GM21367 (cell line): ENCODE data around the gene IDH3G.
"Not testable (repeated sequence)": the region's sequence is repeated elsewhere in the genome, so short reads cannot be mapped to it uniquely, and the experiment has no call there.

ENCODE experiments used
- ATAC-seq: cut with Tn5 transposase; IDR thresholded peaks from one replicate; pipeline ENCODE4 v1.9.1; 2021; ENCODE audit not compliant: unreplicated experiment

The IDH3G gene

DNA sequence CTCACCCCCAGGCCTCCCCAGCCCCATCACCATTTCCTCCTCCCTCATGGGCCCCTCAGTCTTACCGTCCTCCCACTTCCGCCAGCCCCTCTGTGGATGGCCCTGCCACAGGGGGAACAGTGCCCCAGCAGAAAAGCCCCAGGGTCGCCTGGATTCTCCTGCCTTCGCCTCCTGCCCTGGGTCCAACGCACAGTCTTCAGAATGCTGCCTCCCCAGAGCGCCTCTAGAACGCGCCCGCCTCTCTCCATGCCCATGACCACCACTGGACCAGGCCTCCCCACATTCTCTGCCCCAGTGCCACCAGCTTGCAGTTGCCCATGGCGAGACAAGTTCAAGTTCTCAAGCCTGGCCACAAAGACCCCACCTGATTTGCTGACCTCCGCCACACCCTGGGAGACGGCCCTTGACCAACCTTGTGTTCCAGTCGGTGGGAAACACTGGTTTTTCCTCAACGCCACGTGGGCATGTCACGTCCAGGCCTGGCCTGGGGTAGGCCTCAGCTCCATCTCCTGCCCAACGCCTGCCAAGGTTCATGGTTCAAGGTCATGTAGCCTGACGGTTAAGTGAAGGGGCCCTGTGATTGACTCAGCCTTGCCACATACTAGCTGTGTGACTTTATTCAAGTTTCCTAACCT is 30.8 kb downstream of the IDH3G start:
- no peak for ATAC-seq

DNA sequence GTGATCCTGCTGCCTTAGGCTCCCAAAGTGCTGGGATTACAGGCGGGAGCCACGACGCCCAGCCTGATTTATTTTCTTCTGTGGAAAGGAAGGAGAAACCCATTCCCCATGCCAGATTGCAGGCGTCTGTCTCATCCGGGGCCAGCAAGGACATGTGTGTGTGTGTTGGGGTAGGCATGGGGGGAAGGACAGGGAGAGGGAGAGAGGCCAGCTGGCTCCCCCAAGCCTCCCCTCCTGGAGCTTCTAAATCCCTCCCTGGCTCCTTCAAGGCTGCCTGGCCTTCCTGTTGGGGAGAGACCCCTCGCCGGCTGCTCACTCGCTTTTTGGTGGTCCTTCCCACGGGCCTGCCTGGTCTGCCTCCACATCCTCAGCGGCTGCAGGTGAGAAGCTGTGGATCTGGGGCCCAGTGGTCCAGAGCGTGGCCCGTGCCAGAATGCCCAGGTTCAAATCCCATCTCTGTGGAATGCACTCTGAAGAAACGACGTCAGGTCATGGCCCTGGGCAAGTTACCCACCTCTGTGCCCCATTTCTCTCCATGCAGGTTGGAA is 31.5 kb downstream of the IDH3G start:
- ATAC-seq: no peak

DNA sequence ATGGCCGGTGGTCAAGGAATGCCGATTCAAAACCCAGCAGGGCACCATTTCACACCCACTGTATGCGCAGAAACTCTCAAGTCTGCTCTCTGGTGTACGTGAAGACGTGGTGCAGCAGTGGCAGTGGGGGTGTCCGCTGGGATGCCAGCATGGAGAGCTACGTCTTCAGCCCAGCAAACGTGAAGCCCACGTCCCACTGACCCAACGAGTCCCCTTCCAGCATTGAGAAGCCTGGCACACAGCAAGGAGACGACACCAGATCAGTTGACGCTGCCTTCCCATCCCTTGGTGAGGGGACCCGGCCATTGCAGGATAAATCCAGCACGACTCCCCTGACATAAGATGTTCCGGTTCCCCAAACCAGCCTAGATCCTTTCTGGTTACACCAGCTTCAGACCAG is 32.3 kb downstream of the IDH3G start:
- no peak for ATAC-seq

DNA sequence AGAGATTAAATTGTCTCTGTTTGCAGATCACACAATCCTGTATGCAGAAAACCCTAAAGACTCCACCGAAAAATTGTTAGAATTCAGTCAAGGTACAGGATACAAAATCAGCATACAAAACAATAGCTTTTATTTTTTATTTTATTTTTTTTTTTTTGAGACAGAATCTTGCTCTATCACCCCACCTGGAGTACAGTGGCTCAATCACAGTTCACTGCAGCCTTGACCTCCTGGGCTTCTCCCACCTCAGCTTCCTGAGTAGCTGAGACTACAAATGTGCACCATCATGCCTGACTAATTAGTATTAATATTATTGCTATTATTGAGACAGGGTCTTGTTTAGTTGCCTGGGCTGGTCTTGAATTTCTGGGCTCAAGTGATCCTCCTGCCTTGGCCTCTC is 39.0 kb downstream of the IDH3G start:
- no peak for ATAC-seq

DNA sequence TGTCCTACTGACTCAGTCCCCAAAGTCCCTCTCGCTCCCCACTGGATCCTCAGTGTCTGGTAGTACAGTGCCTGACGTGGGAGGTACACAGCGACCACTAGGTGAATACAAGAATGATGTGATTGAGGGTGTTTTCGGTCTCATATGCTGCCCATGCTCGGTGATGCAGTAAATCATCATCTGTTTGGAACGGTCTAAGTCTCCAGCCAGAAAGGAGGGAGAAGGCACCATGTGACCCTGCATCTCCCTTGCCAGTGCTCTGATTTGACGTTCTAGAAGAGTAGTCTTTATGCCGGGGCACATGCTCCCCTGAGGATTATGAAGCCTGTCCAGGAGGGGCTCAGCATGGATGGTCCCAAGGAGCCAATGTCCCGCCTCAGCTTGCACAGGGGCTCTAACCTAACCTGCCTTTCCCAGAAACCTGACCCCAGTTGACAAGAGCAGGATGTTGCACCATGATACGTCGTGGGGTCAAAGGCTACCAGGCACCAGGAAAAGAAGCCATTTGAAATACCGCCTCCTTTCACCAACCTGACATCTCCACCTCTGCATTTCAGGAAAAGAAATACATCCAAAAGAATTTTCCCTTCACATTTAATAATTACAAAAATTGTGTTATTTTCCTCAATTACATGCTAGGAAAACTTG is 43.9 kb downstream of the IDH3G start:
- no peak for ATAC-seq

DNA sequence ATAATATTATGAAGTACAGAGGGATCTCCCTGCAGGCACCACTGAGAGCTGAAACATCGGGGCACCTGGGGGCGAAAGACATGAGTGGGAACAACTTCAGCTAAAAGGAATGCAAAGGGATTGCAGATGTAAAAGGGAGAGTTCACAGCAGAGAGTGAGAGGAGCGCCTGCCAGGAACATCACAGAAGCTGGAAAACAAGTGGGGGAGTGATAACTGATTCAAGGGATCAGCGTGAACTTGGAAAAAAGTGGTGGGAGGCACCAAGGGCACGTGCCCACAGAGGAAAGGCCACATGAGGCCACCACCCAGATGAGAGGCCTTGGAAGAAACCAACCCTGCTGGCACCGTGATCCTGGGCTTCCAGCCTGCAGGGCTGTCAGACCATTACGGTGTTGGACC is 45.2 kb downstream of the IDH3G start:
- ATAC-seq: not testable (repeated sequence)

DNA sequence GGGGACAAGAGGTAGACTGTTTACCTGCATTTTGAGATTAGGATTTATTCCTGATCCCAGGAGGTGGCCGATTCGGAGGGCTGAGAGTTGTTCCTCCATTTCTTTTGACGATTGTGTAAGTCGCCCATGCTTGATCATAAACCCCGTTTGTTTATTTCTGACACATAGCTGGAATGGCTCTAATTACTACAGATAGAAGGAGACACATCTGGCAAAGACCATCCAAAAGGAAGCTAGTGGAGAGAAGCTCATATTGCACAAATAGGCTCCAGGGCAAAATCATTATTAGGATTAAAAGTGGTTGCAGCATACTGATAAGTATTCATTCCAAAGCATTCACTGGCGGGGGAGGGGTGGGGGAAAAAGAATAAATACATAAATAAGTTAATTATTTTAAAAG is 47.2 kb downstream of the IDH3G start:
- ATAC-seq: not testable (repeated sequence)

DNA sequence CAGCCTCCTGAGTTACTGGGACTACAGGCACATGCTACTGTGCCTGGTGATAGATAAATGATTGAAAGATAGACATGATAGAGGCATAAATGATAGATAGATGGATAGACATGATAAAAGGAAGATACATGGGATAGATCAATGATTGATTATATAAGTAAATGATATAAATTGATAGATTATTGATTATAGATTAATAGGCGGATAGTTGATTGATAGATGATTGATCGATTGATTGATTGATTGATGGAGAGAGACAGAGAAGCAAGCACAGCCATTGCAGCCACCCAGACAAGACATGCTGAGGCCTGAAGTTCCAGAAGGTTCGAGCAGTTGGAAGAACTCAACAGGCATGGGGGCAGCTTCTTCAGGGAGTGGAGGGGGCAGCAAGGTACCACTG is 47.8 kb downstream of the IDH3G start:
- no peak for ATAC-seq

DNA sequence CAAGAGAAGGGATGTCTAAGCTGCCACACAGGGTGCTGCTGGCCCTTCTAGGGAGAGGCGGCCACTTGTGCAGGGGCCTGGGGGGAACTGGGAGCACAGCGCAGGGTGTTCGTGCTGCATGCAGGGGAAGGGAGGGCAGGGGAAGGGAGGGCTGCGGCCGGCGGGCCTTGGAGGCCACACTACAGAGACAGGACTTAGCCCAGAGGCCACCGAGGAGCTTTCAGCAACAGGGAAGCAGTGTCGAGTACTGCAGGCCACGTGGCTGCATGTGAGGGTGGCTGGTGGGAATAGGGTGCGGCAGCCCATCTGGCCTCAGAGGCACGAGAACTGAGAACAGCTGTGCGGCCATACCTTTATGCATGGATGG is 49.1 kb downstream of the IDH3G start:
- ATAC-seq: not testable (repeated sequence)

DNA sequence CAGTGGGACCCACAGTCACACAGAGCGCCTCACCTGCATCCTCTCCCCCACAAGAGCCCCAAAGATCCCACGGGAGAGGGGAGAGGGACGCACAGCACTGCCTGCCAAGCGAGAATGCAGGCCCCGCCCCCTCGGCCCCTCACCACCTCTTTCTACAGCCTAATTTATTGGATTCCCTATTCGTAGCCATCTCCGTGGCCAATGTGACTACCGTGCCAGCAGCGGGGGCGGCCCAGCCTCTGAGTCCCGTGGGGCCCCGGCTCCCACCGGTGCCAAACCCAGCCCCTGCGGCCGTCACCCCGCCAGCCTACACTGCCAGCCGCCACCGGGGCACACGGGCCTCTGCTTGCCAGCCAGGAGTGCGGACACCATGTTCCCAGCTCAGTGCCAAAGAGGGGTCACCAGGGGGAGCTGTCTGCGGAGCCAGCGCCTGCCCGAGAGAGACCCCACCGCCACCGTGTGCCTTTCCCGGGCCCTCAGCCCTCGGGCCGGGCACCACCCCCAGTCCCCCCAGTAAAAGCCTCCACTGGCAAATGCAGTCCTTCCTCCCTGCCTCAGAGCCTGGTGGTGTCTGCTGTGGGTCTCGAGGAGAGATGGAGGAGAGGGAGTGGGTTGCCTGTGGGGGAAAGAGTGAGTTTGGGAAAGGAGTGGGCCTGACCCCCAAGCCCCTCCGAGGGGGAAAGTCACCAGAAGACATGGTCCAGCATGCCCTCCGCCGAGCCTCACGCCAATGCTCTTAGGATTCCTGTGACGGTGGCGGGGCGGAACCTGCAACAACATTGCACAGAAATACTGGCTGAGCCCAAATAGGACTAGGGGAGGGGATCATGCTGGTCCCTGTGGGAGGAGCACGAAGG is 49.7 kb downstream of the IDH3G start:
- no peak for ATAC-seq

DNA sequence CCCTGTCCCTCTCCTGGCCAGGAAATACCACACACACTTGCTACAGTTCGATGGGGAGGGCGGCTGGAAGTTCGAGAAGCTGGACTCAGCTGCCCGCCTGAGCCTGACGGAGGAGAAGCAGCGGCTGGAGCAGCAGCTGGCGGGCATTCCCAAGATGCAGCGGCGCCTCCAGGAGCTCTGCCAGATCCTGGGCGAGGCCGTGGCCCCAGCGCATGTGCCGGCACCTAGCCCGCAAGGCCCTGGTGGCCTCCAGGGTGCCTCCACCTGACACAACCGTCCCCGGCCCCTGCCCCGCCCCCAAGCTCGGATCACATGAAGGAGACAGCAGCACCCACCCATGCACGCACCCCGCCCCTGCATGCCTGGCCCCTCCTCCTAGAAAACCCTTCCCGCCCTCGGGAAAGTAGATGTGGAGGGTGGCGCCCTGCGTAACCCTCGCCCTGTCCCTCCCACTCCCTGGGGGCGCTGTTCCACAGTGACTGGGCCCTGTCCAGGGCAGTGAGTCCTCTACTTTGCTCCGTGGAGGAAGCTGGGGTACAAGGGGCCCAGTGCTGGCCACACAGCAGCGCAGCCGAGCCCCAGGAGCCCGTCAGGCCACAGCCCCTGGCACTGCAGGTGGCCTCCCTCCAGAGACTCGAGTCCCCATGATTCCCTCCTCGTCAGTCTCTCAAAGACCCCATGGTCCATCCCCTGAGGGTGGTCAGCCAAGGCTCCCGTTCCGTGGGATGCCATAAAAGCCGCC is 50.5 kb downstream of the IDH3G start:
- ATAC-seq: not testable (repeated sequence)

DNA sequence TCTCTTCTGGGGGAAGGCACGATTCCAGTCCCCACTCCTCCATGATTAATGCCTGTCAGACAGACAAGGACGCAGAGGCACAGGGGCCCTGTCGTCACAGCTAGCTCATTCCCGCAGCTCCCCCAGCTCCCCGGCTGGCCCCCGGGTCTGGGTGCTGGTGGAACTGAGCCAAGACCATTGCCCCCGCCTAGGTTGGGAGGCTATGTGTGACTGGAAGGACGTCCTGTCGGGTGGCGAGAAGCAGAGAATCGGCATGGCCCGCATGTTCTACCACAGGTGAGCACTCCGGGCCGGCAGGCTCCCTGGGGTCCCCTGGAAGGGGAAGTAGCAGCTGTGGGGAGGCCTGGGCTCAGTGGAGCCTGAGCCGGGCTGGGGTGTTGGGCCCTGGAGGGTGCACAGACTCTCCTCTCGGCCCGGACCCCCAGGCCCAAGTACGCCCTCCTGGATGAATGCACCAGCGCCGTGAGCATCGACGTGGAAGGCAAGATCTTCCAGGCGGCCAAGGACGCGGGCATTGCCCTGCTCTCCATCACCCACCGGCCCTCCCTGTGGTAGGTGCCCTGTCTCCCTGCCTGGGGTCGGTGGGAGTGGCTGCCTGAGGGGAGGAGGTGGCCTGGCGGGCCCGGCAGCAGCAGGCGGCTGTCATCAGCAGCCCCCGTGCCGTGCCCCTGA is 51.2 kb downstream of the IDH3G start:
- not testable (repeated sequence) for ATAC-seq

DNA sequence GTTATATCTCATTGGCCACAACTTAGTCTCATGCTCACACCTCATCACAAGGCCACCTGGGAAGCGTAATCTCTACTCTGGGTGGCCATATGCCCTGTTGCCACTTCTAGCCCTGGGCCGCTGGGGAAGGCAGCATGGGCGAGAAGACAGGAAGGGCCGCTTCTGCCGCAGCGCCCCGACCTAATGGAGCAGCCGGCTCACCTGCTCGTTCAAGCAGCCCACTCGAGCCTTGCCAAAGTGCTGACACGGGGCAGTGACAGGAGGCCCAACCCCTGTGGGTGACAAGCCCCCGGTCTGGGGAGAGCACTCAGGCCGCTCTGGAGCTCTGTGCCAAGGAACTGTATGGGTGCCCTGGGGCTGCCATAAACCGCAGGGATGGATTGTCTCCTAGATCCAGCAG is 52.1 kb downstream of the IDH3G start:
- not testable (repeated sequence) for ATAC-seq

DNA sequence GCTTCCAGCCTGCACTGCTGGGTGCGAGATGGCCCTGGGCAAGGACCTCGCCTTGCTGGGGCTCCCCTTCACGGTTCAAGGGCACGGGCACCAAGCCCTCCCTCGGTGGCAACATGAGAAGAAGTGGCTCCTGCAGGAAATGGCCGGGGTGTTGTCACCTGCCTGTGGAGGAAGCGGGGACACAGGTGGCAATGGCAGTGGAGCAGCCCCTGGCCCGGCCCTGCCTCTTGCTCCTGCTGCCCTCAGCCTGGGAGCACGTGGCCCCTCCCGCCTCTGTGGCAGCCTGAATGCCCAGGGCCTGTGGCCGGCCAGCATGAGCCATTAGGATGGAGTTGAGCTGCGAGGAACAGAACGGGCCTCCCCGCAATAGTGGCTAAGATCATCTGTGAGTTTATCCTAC is 52.7 kb downstream of the IDH3G start:
- no peak for ATAC-seq

DNA sequence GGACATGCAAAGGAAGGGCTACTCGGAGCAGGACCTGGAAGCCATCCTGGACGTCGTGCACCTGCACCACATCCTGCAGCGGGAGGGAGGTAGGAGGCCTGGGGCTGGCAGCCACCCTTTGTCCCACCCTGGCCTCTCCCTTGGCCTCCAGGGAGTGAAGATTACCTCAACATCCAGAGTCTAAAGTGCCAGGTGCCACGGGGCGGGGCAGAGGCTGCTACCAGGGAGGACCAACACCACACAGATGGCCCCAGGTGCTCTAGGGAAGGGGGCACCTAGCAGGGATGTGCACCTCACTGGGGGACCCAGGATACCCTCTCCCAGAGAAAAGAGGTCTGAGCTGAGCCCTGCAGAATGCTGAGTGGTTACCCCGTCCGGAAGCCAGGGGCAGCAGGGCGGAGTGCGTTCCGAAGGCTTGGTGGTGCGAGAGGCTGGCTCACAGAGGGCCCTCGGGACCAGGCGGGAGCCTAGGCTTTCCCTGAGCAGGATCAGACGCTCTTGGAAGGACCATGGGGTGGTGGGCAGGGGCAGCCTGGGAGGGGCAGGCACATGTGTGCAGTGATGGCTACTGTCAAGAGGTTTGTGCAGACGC is 53.4 kb downstream of the IDH3G start:
- no peak for ATAC-seq

DNA sequence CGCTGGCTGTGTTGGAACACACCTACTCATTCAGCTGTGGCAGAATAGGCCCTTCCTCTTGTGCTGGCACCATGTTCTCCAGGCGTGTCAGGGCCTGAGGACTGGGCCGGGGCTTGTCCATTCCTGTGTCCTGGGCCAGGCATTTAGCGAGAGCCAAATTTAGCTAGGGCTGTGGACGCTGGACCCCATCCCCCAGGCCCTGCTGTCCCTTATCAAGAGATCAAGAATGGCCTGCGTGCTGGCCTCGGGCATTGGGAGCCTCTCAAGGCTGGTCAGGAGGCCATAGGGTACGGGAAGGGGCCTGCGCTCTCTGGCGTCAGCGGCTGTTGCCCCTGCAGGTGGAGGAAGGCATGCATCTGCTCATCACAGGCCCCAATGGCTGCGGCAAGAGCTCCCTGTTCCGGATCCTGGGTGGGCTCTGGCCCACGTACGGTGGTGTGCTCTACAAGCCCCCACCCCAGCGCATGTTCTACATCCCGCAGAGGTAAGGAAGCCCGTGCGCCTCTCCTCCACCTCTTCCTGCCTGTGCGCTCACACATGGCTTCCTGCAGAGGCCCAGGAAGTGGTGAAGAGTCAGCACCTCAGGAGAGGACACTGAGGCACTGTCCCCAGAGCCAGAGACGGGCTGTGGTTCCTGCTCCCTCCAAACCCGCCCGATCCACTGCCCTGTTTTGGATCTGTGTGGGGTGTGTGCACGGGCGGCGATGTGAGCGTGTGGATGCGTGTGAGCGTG is 54.3 kb downstream of the IDH3G start:
- no peak for ATAC-seq

DNA sequence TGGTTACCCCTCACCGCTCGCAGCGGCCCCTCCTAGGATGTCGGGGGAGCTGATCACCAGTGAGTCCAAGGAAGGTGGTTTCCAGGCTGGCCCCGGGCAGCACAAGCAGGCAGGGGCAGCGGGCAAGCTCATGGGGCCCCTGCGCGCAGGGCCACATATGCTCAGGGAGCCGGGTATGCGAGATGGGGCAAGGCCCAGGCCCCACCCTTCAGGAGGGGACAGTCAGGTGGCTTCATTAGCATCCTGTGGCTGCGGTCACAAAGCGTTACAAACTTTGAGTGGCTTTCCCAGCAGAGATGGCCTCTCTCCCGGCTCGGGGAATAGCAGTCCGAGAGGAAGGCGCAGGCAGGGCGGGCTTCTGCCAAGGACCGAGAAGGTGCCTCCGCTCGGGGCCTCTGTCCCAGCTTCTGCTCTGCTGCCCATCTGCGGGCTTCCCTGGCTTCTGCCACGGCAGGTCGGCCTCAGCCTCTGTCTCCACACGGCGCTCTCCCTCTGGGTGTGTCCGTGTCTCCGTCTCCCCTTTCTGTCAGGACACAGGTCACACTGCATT is 56.0 kb downstream of the IDH3G start:
- ATAC-seq: no peak

DNA sequence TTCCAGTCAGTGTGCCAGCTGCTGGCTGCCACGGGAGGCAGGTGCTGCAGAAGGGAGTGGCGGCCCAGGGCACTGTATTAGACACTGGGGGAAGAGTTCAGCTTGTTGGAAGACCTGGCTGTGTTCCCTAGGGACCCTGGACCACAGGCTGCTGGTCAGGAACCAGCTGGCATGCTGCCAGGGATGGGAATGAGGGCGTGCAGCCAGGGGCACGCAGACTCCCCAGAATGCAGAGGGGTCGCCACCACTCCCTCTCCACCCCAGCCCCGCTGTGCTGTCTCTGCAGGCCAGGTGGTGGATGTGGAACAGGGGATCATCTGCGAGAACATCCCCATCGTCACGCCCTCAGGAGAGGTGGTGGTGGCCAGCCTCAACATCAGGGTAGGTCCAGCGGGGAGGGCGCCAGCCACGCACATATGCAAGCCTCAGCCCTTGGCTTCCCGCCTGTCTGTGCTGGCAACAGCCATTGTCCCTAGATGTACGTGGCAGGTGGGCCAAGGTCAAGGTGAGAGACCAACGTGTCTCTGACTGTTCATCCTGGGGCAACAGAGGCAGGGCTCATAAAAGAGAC is 57.2 kb downstream of the IDH3G start:
- ATAC-seq: no peak
